Stimulated activated CD4-positive, alpha-beta T cell treated with anti-CD3 and anti-CD28 coated beads, Interleukin-2, amount 100 ng/mL, for 24 hours (primary cell): ENCODE data around the gene PCDH1.

Source experiments
- DNase-seq, 2 donors: peaks; one replicate each; pipeline ENCODE4 v3.0.0-alpha.2; 2020

PCDH1 gene

GRCh38 chr5:141805874-141806595, 72.2 kb downstream of the PCDH1 start:
- DNase-seq: no peak

- no peak for DNase-seq
These were observed 73.7 kb downstream of the PCDH1 start for GRCh38 chr5:141804475-141804874.
